ENCODE measurements around the gene NSUN3. TPM values are rescaled to one million over a fixed set of nuclear protein-coding genes. Genes with fewer than 3 reads are reported as not detected.
"Not testable (repeated sequence)": the region's sequence is repeated elsewhere in the genome, so short reads cannot be mapped to it uniquely, and the experiment has no call there.

NSUN3 gene
- total and polyA plus RNA-seq, 8 donors = 3.3 to 9.7 (median 5.4) TPM

DNA sequence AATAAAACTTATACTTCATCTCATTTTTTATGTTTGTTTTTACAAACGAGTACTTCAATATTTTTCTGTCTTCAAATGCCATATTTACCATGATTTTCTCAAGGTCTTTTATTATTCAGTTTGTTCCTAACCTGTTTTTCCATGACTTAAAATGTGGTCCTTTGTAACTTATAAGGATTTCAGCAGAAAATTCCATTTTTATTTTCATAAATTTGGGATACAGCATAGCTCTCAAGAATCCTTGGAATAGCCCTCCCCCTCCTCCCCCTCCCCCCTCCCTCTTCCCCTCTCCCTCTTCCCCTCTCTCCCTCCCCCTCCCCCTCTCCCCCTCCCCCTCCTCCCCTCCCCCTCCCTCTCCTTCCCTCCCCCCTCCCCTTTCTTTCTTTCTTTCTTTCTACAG is 19.6 kb upstream of the NSUN3 start:
- Histone ChIP-seq H3K4me3 (no peak overlapping the region), H3K27me3 (no peaks in the 10 kb centered on the region), H3K4me1 (no peaks in the 10 kb centered on the region), H3K36me3 (no peaks in the 10 kb centered on the region), H3K27ac (no peak overlapping the region), H3K9me3 (no peaks in the 10 kb centered on the region)
- WGBS, 2 donors = 68 to 81% methylated on average over 1 of the region's 1 CpG
- no peak for FAIRE-seq
- intact Hi-C loops (cut with DNase I) = no loop called here
- no peak for DNase-seq
- no peak for ATAC-seq
- TF ChIP-seq, protein P1, sequence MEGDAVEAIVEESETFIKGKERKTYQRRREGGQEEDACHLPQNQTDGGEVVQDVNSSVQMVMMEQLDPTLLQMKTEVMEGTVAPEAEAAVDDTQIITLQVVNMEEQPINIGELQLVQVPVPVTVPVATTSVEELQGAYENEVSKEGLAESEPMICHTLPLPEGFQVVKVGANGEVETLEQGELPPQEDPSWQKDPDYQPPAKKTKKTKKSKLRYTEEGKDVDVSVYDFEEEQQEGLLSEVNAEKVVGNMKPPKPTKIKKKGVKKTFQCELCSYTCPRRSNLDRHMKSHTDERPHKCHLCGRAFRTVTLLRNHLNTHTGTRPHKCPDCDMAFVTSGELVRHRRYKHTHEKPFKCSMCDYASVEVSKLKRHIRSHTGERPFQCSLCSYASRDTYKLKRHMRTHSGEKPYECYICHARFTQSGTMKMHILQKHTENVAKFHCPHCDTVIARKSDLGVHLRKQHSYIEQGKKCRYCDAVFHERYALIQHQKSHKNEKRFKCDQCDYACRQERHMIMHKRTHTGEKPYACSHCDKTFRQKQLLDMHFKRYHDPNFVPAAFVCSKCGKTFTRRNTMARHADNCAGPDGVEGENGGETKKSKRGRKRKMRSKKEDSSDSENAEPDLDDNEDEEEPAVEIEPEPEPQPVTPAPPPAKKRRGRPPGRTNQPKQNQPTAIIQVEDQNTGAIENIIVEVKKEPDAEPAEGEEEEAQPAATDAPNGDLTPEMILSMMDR (IDR thresholded peaks at IDR 0.05) = no peak

DNA sequence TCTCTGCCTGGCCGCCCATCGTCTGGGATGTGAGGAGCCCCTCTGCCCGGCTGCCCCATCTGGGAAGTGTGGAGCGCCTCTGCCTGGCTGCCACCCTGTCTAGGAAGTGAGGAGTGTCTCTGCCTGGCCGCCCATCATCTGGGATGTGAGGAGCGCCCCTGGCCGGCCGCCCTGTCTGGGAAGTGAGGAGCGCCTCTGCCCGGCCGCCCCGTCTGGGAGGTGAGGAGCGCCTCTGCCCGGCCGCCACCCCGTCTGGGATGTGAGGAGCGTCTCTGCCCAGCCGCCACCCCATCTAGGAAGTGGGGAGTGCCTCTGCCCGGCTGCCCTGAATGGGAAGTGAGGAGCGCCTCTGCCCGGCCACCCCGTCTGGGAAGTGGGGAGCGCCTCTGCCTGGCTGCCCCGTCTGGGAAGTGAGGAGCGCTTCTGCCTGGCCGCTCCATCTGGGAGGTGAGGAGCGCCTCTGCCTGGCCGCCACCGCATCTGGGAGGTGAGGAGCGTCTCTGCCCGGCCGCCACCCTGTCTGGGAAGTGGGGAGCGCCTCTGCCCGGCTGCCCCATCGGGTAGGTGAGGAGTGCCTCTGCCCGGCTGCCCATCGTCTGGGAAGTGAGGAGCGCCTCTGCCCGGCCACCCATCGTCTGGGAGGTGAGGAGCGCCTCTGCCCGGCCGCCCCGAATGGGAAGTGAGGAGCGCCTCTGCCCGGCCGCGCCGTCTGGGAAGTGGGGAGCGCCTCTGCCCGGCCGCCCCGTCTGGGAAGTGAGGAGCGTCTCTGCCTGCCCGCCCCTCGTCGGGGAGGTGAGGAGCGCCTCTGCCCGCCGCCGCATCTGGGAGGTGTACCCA is 18.5 kb upstream of the NSUN3 start:
- ATAC-seq; H3K4me3 ChIP-seq; H3K4me1 ChIP-seq; H3K9me3 ChIP-seq; FAIRE-seq; H3K36me3 ChIP-seq; intact Hi-C loops (cut with DNase I); H3K27me3 ChIP-seq; H3K27ac ChIP-seq: not testable (repeated sequence)
- WGBS, 2 donors = 97 to 98% methylated on average over 57 to 61 of the region's 61 CpGs
- DNase-seq = peak in 1 of 6 donors; percentile 70

DNA sequence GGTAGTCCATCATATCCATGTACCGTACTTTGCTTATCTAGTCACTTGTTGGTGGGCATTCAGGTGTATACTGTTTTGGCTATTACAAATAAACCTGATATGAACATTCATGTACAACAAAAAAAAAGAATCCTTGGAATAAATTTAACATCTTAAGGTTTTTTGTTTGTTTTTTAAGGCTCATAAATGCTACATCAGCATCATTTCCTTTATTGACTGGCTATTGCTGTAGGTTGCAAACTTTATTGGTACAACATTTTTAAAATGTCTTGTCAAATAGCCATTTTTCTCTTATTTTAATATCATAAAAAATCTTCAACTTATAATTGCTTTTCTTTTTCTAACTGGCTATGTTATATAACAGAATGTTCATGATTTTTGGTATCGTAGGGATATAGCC is 16.3 kb upstream of the NSUN3 start:
- no peak for ATAC-seq
- WGBS, 2 donors = 93 to 97% methylated on average over 2 of the region's 2 CpGs
- no peaks in the 10 kb centered on the region for H3K4me1 ChIP-seq
- no peaks in the 10 kb centered on the region for H3K27me3 ChIP-seq
- no peaks in the 10 kb centered on the region for H3K9me3 ChIP-seq
- no peak overlapping the region for H3K4me3 ChIP-seq
- H3K27ac ChIP-seq = no peak overlapping the region
- no peaks in the 10 kb centered on the region for H3K36me3 ChIP-seq
- intact Hi-C loops (cut with DNase I) = no loop called here
- TF ChIP-seq, protein P1 (IDR thresholded peaks at IDR 0.05) = no peak
- no peak for DNase-seq
- FAIRE-seq = no peak

DNA sequence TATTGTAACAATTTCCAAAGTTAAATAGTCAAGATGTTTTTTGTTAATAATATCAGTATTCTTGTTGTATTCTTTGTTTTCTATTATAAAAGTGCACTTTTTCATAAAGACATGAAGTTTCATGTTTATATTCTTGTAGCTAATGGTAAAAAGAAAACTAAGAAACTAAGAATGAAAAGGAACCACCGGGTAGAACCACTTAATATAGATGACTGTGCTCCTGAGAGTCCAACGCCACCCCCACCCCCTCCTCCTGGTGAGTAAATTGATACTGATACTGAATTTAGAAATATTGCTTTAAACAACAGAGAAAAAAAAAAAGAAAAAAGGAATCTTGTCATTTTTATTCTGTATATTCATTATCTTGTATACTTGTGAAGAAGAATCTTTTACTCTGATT is 13.6 kb upstream of the NSUN3 start:
- ATAC-seq = no peak
- Histone ChIP-seq H3K36me3 (no peaks in the 10 kb centered on the region), H3K9me3 (no peaks in the 10 kb centered on the region), H3K27me3 (no peaks in the 10 kb centered on the region), H3K27ac (no peak overlapping the region), H3K4me3 (no peak overlapping the region), H3K4me1 (no peaks in the 10 kb centered on the region)
- TF ChIP-seq, protein P1 (IDR thresholded peaks at IDR 0.05) = no peak
- DNase-seq = no peak
- intact Hi-C loops (cut with DNase I) = no loop called here
- 82 to 87% methylated on average over 2 of the region's 2 CpGs for WGBS, 2 donors
- no peak for FAIRE-seq

DNA sequence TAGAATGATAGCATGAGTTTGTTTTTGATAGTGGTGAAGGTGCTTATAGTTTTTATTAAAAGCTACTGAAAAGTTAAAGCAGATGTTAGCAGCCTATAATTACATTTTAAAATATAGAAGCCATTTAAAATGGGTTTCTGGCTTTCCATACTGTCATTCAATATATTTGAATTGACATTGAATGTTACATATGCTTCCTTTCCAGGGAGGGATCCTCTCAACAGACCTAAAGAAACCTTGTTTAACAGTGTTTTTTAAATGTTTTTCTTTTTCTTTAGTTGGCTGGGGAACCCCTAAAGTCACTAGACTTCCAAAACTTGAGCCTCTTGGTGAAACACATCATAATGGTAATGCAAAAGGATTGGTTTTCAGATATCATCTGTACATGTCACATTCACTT is 12.3 kb upstream of the NSUN3 start:
- FAIRE-seq = no peak

More for the DNA sequence above, 12.3 kb upstream of the NSUN3 start:
- no peak for DNase-seq
- Histone ChIP-seq H3K27me3 (no peaks in the 10 kb centered on the region), H3K9me3 (no peaks in the 10 kb centered on the region), H3K4me1 (no peaks in the 10 kb centered on the region), H3K27ac (no peak overlapping the region), H3K36me3 (no peaks in the 10 kb centered on the region), H3K4me3 (no peak overlapping the region)
- intact Hi-C loops (cut with DNase I) = no loop called here
- no peak for ATAC-seq
- TF ChIP-seq, protein P1 (IDR thresholded peaks at IDR 0.05) = no peak
